ENCODE measurements around the gene TNKS2.

Gene TNKS2

GRCh38 chr10:91820144-91820543, 21.9 kb downstream of the TNKS2 start:
- H3K27ac ChIP-seq: no peak overlapping the region
- TF ChIP-seq ZFX (IDR thresholded peaks at IDR 0.05): no peak
- TF ChIP-seq, protein P1, sequence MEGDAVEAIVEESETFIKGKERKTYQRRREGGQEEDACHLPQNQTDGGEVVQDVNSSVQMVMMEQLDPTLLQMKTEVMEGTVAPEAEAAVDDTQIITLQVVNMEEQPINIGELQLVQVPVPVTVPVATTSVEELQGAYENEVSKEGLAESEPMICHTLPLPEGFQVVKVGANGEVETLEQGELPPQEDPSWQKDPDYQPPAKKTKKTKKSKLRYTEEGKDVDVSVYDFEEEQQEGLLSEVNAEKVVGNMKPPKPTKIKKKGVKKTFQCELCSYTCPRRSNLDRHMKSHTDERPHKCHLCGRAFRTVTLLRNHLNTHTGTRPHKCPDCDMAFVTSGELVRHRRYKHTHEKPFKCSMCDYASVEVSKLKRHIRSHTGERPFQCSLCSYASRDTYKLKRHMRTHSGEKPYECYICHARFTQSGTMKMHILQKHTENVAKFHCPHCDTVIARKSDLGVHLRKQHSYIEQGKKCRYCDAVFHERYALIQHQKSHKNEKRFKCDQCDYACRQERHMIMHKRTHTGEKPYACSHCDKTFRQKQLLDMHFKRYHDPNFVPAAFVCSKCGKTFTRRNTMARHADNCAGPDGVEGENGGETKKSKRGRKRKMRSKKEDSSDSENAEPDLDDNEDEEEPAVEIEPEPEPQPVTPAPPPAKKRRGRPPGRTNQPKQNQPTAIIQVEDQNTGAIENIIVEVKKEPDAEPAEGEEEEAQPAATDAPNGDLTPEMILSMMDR (conservative IDR thresholded peaks at IDR 0.05): no peak

GRCh38 chr10:91824076-91824475, 25.9 kb downstream of the TNKS2 start:
- no peak overlapping the region for H3K27ac ChIP-seq
- no peak for TF ChIP-seq ZFX (IDR thresholded peaks at IDR 0.05)
- TF ChIP-seq, protein P1 (conservative IDR thresholded peaks at IDR 0.05): no peak

- TF ChIP-seq, protein P1 (conservative IDR thresholded peaks at IDR 0.05): no peak
- TF ChIP-seq ZFX (IDR thresholded peaks at IDR 0.05): no peak
- H3K27ac ChIP-seq: no peak overlapping the region
Observed at GRCh38 chr10:91829268-91829667, 31.0 kb downstream of the TNKS2 start.

GRCh38 chr10:91838199-91838598, 40.0 kb downstream of the TNKS2 start:
- no peak overlapping the region for H3K27ac ChIP-seq
- TF ChIP-seq, protein P1 (conservative IDR thresholded peaks at IDR 0.05): no peak
- TF ChIP-seq ZFX (IDR thresholded peaks at IDR 0.05): no peak

GRCh38 chr10:91843083-91843482, 44.9 kb downstream of the TNKS2 start:
- H3K27ac ChIP-seq: no peak overlapping the region
- TF ChIP-seq ZFX (IDR thresholded peaks at IDR 0.05): no peak
- TF ChIP-seq, protein P1 (conservative IDR thresholded peaks at IDR 0.05): no peak

DNA sequence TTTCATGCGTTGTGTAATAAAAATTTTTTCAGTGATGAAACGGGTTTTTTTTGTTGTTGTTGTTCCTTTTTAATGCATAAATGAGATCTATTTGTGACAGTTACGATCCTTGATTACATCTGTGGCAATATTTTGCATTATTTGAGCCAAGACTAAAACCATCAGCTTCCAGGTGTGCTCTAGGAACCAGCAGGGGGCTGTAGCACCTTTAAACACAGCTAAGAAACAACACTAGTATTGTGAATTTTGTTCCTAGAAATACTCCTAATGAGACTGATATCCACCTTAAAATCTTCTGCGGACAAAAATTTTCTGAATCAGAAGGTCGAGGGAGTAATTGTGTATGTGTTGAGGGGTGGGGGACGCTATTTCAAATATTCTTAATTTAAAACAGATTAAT, 58.4 kb downstream of the TNKS2 start:
- H3K27ac ChIP-seq: no peak overlapping the region
- TF ChIP-seq, protein P1 (conservative IDR thresholded peaks at IDR 0.05): peak; percentile 77
- TF ChIP-seq ZFX (IDR thresholded peaks at IDR 0.05): no peak

DNA sequence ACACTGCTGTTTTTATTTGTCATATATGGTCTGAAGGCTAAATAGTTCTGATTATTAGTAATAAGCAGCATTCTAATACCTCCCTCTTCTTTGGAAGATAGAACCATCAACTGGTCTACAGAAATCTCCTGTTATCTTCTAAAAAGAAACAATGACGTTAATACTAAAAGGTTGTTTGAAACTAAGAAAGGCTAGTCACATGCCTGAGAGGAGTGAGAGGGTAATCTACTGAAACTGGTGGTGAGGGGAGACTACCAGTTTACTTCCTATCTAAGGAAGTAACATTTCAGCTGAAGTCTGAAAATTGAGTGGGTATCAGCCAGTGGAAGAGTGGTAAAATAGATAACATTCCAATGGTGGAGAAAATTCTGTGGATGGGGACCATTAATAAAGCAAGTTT, 62.7 kb downstream of the TNKS2 start:
- no peak overlapping the region for H3K27ac ChIP-seq

More for the DNA sequence above, 62.7 kb downstream of the TNKS2 start:
- TF ChIP-seq, protein P1 (conservative IDR thresholded peaks at IDR 0.05): no peak
- no peak for TF ChIP-seq ZFX (IDR thresholded peaks at IDR 0.05)

All from C4-2B (cell line).